HepG2 (cell line): ENCODE results near the gene HES2. TPM values are rescaled to one million over a fixed set of nuclear protein-coding genes. Genes with fewer than 3 reads are reported as not detected.

ENCODE experiments used
- ATF7-NPFF ChIP-seq: sonication (generic); formaldehyde crosslinking; IDR thresholded peaks from 2 replicates; pipeline ENCODE4 v1.8.1; 2023; ENCODE audit warnings: mild to moderate bottlenecking, low read depth, missing genetic modification reagents, moderate library complexity
- HNRNPLL ChIP-seq: fragments of 200-400 bp; formaldehyde crosslinking; IDR thresholded peaks from 2 replicates; pipeline ENCODE4 v1.6.1; 2017; ENCODE audit warnings: mild to moderate bottlenecking, low read depth, low read length; ENCODE audit not compliant: poor library complexity, severe bottlenecking
- KDM2A ChIP-seq: sonication (generic); formaldehyde crosslinking; IDR thresholded peaks from 2 replicates; pipeline ENCODE4 v1.4.0; 2020; ENCODE audit warnings: low read depth, missing genetic modification reagents, borderline replicate concordance
- NR2F1 ChIP-seq, 2 experiments: fragments of 450-650 bp in 1 of 2; formaldehyde crosslinking in 1 of 2; IDR thresholded peaks; 2 replicates each; pipeline versions ENCODE4 v1.5.0 to v1.6.1; 2016 to 2020; ENCODE audit warnings: mild to moderate bottlenecking in 1 of 2, missing compliant biosample characterization in 1 of 2, missing genetic modification reagents in 1 of 2, moderate library complexity in 1 of 2
- RFXAP ChIP-seq: sonication (generic); formaldehyde crosslinking; IDR thresholded peaks from 2 replicates; pipeline ENCODE4 v1.4.0; 2020; ENCODE audit warnings: missing genetic modification reagents, borderline replicate concordance
- SETDB1 ChIP-seq: sonication (generic); formaldehyde crosslinking; IDR thresholded peaks from 2 replicates; pipeline ENCODE4 v1.5.1; 2020; ENCODE audit warnings: missing genetic modification reagents, mild to moderate bottlenecking, borderline replicate concordance
- TAF15 ChIP-seq: fragments of 200-400 bp; formaldehyde crosslinking; IDR thresholded peaks from one replicate; pipeline ENCODE4 v1.6.1; 2018; ENCODE audit warnings: mild to moderate bottlenecking, low read depth, low read length; ENCODE audit not compliant: poor library complexity, severe bottlenecking
- ZFP36 ChIP-seq: fragments of 150-350 bp; IDR thresholded peaks from 2 replicates; pipeline ENCODE4 v1.6.1; 2018; ENCODE audit warnings: borderline replicate concordance, low read length, low read depth; ENCODE audit not compliant: partially characterized antibody
- ZNF333 ChIP-seq: sonication (generic); formaldehyde crosslinking; IDR thresholded peaks from 2 replicates; pipeline ENCODE4 v1.4.0; 2020; ENCODE audit warnings: mild to moderate bottlenecking, missing genetic modification reagents, borderline replicate concordance
- ZNF431 ChIP-seq: sonication (generic); formaldehyde crosslinking; IDR thresholded peaks from 2 replicates; pipeline ENCODE4 v1.9.0; 2022; ENCODE audit warnings: missing genetic modification reagents, low read depth, mild to moderate bottlenecking, borderline replicate concordance
- ZNF614 ChIP-seq: IDR thresholded peaks from 2 replicates; pipeline ENCODE4 v1.6.1; 2018; ENCODE audit warnings: missing biosample characterization, missing genetic modification reagents, inconsistent platforms, borderline replicate concordance
- ZNF737 ChIP-seq: sonication (generic); formaldehyde crosslinking; IDR thresholded peaks from 2 replicates; pipeline ENCODE4 v1.5.0; 2020; ENCODE audit warnings: missing genetic modification reagents, mild to moderate bottlenecking, borderline replicate concordance
- ZNF780A ChIP-seq: sonication (generic); formaldehyde crosslinking; IDR thresholded peaks from 2 replicates; pipeline ENCODE4 v1.8.0; 2022; ENCODE audit warnings: mild to moderate bottlenecking, missing genetic modification reagents, moderate library complexity
- polyA plus RNA-seq, 8 experiments: library from polyadenylated mRNA; depleted of rRNA in 3 of 8; stranded (reverse) in 7 of 8; unstranded in 1 of 8; fragments of >200 nt; fragmentation: Illumina TruSeq in 4 of 8; extraction: Trizol in 4 of 8; gene quantifications; 2 replicates each; pipeline versions ENCODE4 v1.2.1 to v1.2.3, GENCODE V29; 2011 to 2016; ENCODE audit warnings: low read depth in 4 of 8, missing spikeins in 1 of 8, mixed read lengths in 1 of 8; ENCODE audit not compliant: insufficient read depth in 1 of 8
- total RNA-seq, 5 experiments: library from RNA; depleted of rRNA; stranded (reverse); fragments of >200 nt; fragmentation: Illumina TruSeq; extraction: Trizol; gene quantifications; 2 replicates each; pipeline ENCODE4 v1.2.3, GENCODE V29; 2016; ENCODE audit warnings: low read depth in 1 of 5
- TF ChIP-seq, protein P1 (sequence below): sonication (generic); formaldehyde crosslinking; IDR thresholded peaks from 2 replicates; pipeline ENCODE4 v1.4.0; 2020; ENCODE audit warnings: mild to moderate bottlenecking, missing genetic modification reagents
- TF ChIP-seq, protein P2 (sequence below): sonication (generic); formaldehyde crosslinking; IDR thresholded peaks from 2 replicates; pipeline ENCODE4 v1.9.0; 2022; ENCODE audit warnings: low read depth, missing genetic modification reagents
- TF ChIP-seq, protein P3 (sequence below): sonication (generic); formaldehyde crosslinking; IDR thresholded peaks from 2 replicates; pipeline ENCODE4 v1.8.0; 2023; ENCODE audit warnings: mild to moderate bottlenecking, missing genetic modification reagents
- TF ChIP-seq, protein P4 (sequence below): sonication (generic); formaldehyde crosslinking; IDR thresholded peaks from 2 replicates; pipeline ENCODE4 v1.5.0; 2020; ENCODE audit warnings: mild to moderate bottlenecking, missing genetic modification reagents
- TF ChIP-seq, protein P5 (sequence below): sonication (generic); formaldehyde crosslinking; IDR thresholded peaks from 2 replicates; pipeline ENCODE4 v1.5.1; 2020; ENCODE audit warnings: mild to moderate bottlenecking, moderate library complexity, missing genetic modification reagents

The HES2 gene
- total and polyA plus RNA-seq, 2 of the 13 experiments (the other 11 are each of a cell fraction or from before 2014, with no cell fraction given), result 0.11 to 0.17 TPM

DNA sequence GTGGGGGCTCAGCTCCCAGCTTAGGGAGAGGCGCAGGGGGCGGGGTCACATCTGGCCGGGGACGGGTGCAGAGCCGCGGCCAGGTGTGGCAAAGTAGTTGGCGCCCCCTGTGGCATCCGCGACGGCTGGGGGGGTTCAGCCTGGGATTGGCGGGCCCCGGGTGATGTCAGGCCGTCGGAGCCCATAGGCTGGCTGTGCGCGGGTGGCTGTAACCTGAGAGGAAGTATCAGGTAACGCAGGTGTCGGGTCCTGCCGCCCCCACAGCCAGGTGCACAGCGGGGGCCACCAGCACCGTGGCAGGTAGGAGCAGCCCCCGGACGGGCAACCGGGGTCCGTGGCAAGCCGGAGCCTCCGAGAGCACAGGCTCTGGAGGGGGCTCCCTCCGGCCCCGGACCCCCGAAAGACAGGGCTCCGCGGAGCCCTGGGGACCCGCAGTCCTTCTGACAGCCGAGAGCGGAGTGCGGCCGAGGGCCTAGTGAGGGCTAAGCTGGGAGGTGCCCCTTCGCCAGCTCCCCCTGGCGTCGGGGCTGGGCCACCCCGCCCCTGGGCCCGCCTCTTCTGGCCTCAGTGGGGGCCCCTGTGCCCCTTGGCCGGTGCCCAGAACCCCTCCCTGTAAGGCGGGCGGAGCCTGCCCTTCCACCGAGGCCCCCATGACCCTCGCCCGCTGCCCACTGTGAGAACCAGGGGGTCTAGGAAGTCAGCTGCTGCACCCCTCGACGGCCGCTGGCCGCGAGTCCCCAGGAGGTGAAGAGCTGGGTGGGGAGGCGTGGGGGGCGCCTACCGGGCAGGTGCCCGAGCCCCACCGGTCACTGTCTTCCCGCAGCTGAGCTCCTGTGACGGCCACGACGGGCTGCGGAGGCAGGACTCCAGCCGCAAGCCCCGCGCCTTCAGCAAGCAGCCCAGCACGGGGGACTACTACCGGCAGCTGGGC, 28.4 kb upstream of the HES2 start (continued):
- TF ChIP-seq, protein P1, sequence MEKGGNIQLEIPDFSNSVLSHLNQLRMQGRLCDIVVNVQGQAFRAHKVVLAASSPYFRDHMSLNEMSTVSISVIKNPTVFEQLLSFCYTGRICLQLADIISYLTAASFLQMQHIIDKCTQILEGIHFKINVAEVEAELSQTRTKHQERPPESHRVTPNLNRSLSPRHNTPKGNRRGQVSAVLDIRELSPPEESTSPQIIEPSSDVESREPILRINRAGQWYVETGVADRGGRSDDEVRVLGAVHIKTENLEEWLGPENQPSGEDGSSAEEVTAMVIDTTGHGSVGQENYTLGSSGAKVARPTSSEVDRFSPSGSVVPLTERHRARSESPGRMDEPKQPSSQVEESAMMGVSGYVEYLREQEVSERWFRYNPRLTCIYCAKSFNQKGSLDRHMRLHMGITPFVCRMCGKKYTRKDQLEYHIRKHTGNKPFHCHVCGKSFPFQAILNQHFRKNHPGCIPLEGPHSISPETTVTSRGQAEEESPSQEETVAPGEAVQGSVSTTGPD (CRISPR knock-in tag), result no peak
- no peak for TF ChIP-seq ZFP36
- TF ChIP-seq, protein P2, sequence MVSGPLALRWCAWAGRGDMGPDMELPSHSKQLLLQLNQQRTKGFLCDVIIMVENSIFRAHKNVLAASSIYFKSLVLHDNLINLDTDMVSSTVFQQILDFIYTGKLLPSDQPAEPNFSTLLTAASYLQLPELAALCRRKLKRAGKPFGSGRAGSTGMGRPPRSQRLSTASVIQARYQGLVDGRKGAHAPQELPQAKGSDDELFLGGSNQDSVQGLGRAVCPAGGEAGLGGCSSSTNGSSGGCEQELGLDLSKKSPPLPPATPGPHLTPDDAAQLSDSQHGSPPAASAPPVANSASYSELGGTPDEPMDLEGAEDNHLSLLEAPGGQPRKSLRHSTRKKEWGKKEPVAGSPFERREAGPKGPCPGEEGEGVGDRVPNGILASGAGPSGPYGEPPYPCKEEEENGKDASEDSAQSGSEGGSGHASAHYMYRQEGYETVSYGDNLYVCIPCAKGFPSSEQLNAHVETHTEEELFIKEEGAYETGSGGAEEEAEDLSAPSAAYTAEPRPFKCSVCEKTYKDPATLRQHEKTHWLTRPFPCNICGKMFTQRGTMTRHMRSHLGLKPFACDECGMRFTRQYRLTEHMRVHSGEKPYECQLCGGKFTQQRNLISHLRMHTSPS, result peak; percentile 98
- peak; percentile 52 for TF ChIP-seq HNRNPLL
- TF ChIP-seq, protein P3, sequence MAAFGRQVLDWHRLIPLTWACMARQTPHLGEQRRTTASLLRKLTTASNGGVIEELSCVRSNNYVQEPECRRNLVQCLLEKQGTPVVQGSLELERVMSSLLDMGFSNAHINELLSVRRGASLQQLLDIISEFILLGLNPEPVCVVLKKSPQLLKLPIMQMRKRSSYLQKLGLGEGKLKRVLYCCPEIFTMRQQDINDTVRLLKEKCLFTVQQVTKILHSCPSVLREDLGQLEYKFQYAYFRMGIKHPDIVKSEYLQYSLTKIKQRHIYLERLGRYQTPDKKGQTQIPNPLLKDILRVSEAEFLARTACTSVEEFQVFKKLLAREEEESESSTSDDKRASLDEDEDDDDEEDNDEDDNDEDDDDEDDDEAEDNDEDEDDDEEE, result no peak; the same call in 1 of the 2 replicates
- TF ChIP-seq RFXAP (CRISPR knock-in tag), result peak; percentile 53; the same call in 1 of the 2 replicates
- no peak; the same call in 1 of the 2 replicates for TF ChIP-seq ZNF780A (CRISPR knock-in tag)
- TF ChIP-seq ZNF431 (CRISPR knock-in tag), result no peak
- TF ChIP-seq, protein P4, sequence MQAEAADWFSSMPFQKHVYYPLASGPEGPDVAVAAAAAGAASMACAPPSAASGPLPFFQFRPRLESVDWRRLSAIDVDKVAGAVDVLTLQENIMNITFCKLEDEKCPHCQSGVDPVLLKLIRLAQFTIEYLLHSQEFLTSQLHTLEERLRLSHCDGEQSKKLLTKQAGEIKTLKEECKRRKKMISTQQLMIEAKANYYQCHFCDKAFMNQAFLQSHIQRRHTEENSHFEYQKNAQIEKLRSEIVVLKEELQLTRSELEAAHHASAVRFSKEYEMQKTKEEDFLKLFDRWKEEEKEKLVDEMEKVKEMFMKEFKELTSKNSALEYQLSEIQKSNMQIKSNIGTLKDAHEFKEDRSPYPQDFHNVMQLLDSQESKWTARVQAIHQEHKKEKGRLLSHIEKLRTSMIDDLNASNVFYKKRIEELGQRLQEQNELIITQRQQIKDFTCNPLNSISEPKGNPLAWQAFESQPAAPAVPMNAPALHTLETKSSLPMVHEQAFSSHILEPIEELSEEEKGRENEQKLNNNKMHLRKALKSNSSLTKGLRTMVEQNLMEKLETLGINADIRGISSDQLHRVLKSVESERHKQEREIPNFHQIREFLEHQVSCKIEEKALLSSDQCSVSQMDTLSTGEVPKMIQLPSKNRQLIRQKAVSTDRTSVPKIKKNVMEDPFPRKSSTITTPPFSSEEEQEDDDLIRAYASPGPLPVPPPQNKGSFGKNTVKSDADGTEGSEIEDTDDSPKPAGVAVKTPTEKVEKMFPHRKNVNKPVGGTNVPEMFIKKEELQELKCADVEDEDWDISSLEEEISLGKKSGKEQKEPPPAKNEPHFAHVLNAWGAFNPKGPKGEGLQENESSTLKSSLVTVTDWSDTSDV (CRISPR knock-in tag), result no peak
- no peak for TF ChIP-seq ZNF614 (CRISPR knock-in tag)
- TF ChIP-seq SETDB1 (CRISPR knock-in tag), result no peak
- TF ChIP-seq, protein P5, sequence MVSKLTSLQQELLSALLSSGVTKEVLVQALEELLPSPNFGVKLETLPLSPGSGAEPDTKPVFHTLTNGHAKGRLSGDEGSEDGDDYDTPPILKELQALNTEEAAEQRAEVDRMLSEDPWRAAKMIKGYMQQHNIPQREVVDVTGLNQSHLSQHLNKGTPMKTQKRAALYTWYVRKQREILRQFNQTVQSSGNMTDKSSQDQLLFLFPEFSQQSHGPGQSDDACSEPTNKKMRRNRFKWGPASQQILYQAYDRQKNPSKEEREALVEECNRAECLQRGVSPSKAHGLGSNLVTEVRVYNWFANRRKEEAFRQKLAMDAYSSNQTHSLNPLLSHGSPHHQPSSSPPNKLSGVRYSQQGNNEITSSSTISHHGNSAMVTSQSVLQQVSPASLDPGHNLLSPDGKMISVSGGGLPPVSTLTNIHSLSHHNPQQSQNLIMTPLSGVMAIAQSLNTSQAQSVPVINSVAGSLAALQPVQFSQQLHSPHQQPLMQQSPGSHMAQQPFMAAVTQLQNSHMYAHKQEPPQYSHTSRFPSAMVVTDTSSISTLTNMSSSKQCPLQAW, result no peak
- no peak for TF ChIP-seq ZNF737 (CRISPR knock-in tag)
- no peak; a peak in 1 of 4 replicates for TF ChIP-seq NR2F1 (CRISPR knock-in tag; IDR thresholded peaks at IDR 0.05)
- no peak for TF ChIP-seq ZNF333 (CRISPR knock-in tag)
- peak; percentile 48; the same call in 1 of the 2 replicates for TF ChIP-seq KDM2A (CRISPR knock-in tag)
- peak; percentile 28; the same call in 1 of the 2 replicates for TF ChIP-seq ATF7-NPFF (CRISPR knock-in tag)
- peak; percentile 13 for TF ChIP-seq TAF15
